ENCODE measurements around the gene KRT5.

The KRT5 gene

GRCh38 chr12:52530366-52530765 is 10.2 kb upstream of the KRT5 start:
- no peak for TF ChIP-seq Cebpa-rat (IDR thresholded peaks at IDR 0.05)
- Histone ChIP-seq H3K27me3 (no peaks in the 10 kb centered on the region), H3K9me3 (replicated peaks in 1 of 11) (no peaks in the 10 kb centered on the region), H4K20me1 (no peaks in the 10 kb centered on the region), H3K4me2 (no peak overlapping the region), H3K4me3 (no peak overlapping the region), H3K27ac (no peak overlapping the region), H3K36me3 (no peaks in the 10 kb centered on the region), H3K9ac (no peak overlapping the region), H3K4me1 (peaks cover 14 to 26% (median 18%) of the 10 kb centered on the region in 10 experiments; a peak in 17 of 20 replicates)

- no peak overlapping the region for H3K4me2 ChIP-seq
- no peak for TF ChIP-seq Cebpa-rat (IDR thresholded peaks at IDR 0.05)
- H3K36me3 ChIP-seq = no peaks in the 10 kb centered on the region
Measured at GRCh38 chr12:52529846-52530245, 9.7 kb upstream of the KRT5 start.

GRCh38 chr12:52529417-52529816 is 9.2 kb upstream of the KRT5 start:
- no peaks in the 10 kb centered on the region for H3K27me3 ChIP-seq
- H3K4me3 ChIP-seq = no peak overlapping the region
- no peak for TF ChIP-seq Cebpa-rat (IDR thresholded peaks at IDR 0.05)
- no peaks in the 10 kb centered on the region for H4K20me1 ChIP-seq
- no peaks in the 10 kb centered on the region for H3K36me3 ChIP-seq
- H3K27ac ChIP-seq = no peak overlapping the region
- no peak overlapping the region for H3K9ac ChIP-seq
- no peaks in the 10 kb centered on the region for H3K9me3 ChIP-seq (replicated peaks in 1 of 11)
- H3K4me1 ChIP-seq = peaks cover 14 to 26% (median 18%) of the 10 kb centered on the region in 10 experiments; a peak in 17 of 20 replicates
- H3K4me2 ChIP-seq = no peak overlapping the region

More at GRCh38 chr12:52529846-52530245, 9.7 kb upstream of the KRT5 start:
- Histone ChIP-seq H3K4me3 (no peak overlapping the region), H3K27ac (no peak overlapping the region), H3K4me1 (peaks cover 14 to 26% (median 18%) of the 10 kb centered on the region in 10 experiments; a peak in 17 of 20 replicates), H4K20me1 (no peaks in the 10 kb centered on the region), H3K9me3 (replicated peaks in 1 of 11) (no peaks in the 10 kb centered on the region), H3K27me3 (no peaks in the 10 kb centered on the region), H3K9ac (no peak overlapping the region)

- H3K9ac ChIP-seq = no peak overlapping the region
- no peaks in the 10 kb centered on the region for H4K20me1 ChIP-seq
- no peak overlapping the region for H3K4me2 ChIP-seq
- no peaks in the 10 kb centered on the region for H3K9me3 ChIP-seq (replicated peaks in 1 of 11)
- peaks cover 14 to 26% (median 18%) of the 10 kb centered on the region in 10 experiments; a peak in 17 of 20 replicates for H3K4me1 ChIP-seq
- no peak overlapping the region for H3K27ac ChIP-seq
- H3K4me3 ChIP-seq = no peak overlapping the region
- no peaks in the 10 kb centered on the region for H3K36me3 ChIP-seq
- no peak for TF ChIP-seq Cebpa-rat (IDR thresholded peaks at IDR 0.05)
- H3K27me3 ChIP-seq = no peaks in the 10 kb centered on the region
Measured at GRCh38 chr12:52528641-52529143, 8.5 kb upstream of the KRT5 start.

GRCh38 chr12:52527121-52527800 is 7.1 kb upstream of the KRT5 start:
- peak overlapping the region in 5 of 11 experiments; percentile 8 to 52 (median 34); a peak in 9 of 22 replicates for H3K4me2 ChIP-seq
- H3K27ac ChIP-seq = no peak overlapping the region
- H3K9me3 ChIP-seq (replicated peaks in 1 of 11) = no peaks in the 10 kb centered on the region
- no peaks in the 10 kb centered on the region for H3K27me3 ChIP-seq
- no peaks in the 10 kb centered on the region for H3K36me3 ChIP-seq
- TF ChIP-seq Cebpa-rat (IDR thresholded peaks at IDR 0.05) = no peak
- H3K4me3 ChIP-seq = no peak overlapping the region
- no peaks in the 10 kb centered on the region for H4K20me1 ChIP-seq
- no peak overlapping the region for H3K9ac ChIP-seq
- H3K4me1 ChIP-seq = peaks cover 14 to 26% (median 16%) of the 10 kb centered on the region in 10 experiments; a peak in 17 of 20 replicates

GRCh38 chr12:52526511-52526951 is 6.3 kb upstream of the KRT5 start:
- H3K27me3 ChIP-seq = no peaks in the 10 kb centered on the region
- H3K36me3 ChIP-seq = no peaks in the 10 kb centered on the region
- no peaks in the 10 kb centered on the region for H4K20me1 ChIP-seq
- H3K4me3 ChIP-seq = no peak overlapping the region
- H3K9ac ChIP-seq = no peak overlapping the region
- no peak for TF ChIP-seq Cebpa-rat (IDR thresholded peaks at IDR 0.05)
- peak overlapping the region in 2 of 11 experiments; percentile 4 to 20; a peak in 2 of 22 replicates for H3K4me2 ChIP-seq
- H3K9me3 ChIP-seq (replicated peaks in 1 of 11) = no peaks in the 10 kb centered on the region
- peaks cover 7 to 21% (median 14%) of the 10 kb centered on the region in 10 experiments; a peak in 17 of 20 replicates for H3K4me1 ChIP-seq
- no peak overlapping the region for H3K27ac ChIP-seq

- H3K9ac ChIP-seq = no peak overlapping the region
Measured at GRCh38 chr12:52525661-52526499, 5.7 kb upstream of the KRT5 start.

GRCh38 chr12:52524898-52525591 is 4.9 kb upstream of the KRT5 start:
- H4K20me1 ChIP-seq = no peaks in the 10 kb centered on the region; a peak in 1 of 22 replicates
- peaks cover 0 to 17% (median 8%) of the 10 kb centered on the region in 10 experiments; a peak in 8 of 20 replicates for H3K4me1 ChIP-seq
- no peaks in the 10 kb centered on the region for H3K27me3 ChIP-seq
- no peak overlapping the region for H3K4me2 ChIP-seq
- no peak overlapping the region for H3K4me3 ChIP-seq
- H3K9me3 ChIP-seq (replicated peaks in 1 of 11) = no peaks in the 10 kb centered on the region
- no peak for TF ChIP-seq Cebpa-rat (IDR thresholded peaks at IDR 0.05)
- H3K36me3 ChIP-seq = no peaks in the 10 kb centered on the region
- H3K27ac ChIP-seq = no peak overlapping the region
- no peak overlapping the region for H3K9ac ChIP-seq

More at GRCh38 chr12:52525661-52526499, 5.7 kb upstream of the KRT5 start:
- Histone ChIP-seq H3K27me3 (no peaks in the 10 kb centered on the region), H4K20me1 (no peaks in the 10 kb centered on the region), H3K36me3 (no peaks in the 10 kb centered on the region), H3K9me3 (replicated peaks in 1 of 11) (no peaks in the 10 kb centered on the region), H3K27ac (no peak overlapping the region), H3K4me1 (peaks cover under 1 to 17% (median 8%) of the 10 kb centered on the region in 10 experiments; a peak in 14 of 20 replicates), H3K4me3 (no peak overlapping the region), H3K4me2 (peak overlapping the region in 2 of 11 experiments; percentile 4 to 20; a peak in 2 of 22 replicates)
- TF ChIP-seq Cebpa-rat (IDR thresholded peaks at IDR 0.05) = no peak

Data from BLaER1 treated with 17β-estradiol and CSF1 and Interleukin-3, amounts not matched to agents 10 nM and 100 nM (cell line).